Suppressor macrophage treated with lipopolysaccharide for 1 hour (primary cell): ENCODE data around the gene MMS22L.

ENCODE experiments used
- DNase-seq, 3 donors: peaks; one replicate each; pipeline ENCODE4 v3.0.0-alpha.2; 2020 to 2022

MMS22L gene

DNA sequence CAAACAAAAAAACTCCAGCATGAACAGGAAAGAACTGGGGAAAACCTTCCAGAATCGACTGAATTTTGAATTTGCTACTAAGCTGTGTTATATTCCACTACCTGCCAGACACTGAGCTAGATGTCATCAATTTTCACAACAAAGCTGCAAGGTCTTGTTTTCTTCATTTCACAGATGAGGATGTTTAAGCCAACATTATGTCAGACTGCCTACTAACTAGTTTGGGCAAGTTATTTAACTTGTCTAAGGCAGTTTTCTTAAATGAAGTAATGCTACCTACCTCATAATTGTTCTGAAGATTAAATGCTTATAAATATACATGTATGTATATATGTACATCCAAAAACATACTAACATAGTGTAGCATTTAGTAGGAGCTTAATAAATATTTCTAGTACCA, 144.4 kb downstream of the MMS22L start:
- no peak for DNase-seq

DNA sequence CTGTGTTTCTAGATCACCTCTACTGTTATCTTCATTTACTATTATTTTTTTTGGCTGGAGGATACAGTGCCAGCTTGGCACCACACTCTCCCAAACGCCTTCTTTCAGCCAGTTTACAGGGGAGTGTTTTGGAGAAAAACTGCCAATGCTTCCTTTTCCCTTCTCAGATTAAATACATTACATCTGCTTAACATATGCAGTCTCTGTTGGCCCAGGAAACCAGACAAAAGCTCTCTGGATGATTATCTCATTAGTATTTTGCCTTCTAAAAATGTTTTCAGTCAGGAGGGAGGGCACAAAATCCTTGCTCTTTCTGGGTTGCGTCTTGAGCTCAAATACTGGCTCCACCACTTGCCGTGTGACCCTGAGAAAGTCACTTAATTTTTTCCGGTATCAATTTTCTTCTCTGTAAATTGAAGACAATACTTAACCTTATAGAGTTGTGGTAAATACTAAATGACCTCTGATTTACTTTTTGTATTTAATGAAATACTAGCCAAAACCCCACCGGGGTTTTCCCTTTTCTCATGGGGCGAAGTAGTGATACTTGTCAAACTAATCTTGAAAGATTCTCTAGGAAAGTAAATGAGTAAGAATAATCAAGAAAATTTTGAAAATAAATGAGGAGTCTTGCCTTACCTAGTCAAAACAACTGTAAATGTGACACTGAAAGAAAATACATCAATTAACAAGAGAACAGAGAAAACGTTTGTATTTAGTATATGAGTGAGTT, 146.2 kb downstream of the MMS22L start:
- no peak for DNase-seq

DNA sequence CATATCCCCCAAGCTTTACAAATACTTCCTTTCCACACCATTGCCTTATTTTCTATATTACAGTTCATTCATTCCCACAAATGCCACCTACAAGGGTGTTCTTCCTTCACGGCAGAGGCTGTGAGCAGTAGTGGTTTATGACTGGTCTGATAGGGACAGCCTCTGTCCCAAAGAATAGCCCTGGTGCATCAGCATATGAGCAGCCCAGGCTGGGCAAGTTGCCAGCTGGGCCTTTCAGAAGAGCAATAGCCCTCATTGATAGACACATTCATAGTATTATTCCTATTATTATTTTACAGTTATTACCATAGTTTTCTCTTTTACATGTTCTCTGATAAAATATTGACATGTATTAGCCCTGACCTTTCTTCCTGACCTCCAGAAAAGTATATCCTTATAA, 149.9 kb downstream of the MMS22L start:
- DNase-seq: no peak

DNA sequence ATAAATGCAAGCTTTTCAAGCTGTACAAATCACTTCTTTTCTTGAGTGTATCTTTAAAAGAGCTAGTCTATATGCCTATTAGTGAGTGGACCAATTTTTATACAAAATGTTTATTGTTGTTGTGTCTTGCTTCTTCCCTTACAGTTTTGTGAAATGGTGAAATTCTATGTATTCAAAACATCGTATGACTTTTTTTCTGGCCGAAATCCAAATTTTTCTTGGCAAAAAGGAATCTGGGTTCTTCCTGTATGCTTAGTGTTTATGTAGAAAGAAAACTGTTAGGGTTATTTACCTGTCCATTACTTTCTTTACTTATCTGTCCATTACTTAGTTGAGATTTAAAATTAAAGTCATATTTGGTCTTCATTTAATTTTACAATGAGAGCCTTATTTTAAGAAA, 153.9 kb downstream of the MMS22L start:
- DNase-seq: no peak

DNA sequence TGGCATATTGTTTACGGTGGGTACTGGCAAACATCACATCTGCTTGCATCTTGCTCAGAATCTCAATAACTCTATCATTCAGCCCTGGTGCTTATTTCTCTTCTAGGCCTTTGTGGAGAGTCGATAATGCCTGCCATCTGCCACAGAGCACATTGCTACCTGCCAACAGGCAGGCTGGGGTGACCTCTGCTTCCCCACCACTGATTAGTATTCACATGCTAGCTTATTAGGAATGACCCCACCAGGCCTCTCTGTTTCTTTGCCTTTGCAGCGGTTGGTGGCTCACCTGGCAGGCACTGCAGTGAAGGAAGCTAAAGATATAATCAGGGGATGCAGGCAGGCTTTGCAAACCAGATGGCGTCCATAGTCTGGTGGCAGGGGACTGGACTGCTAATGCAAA, 154.5 kb downstream of the MMS22L start:
- no peak for DNase-seq

DNA sequence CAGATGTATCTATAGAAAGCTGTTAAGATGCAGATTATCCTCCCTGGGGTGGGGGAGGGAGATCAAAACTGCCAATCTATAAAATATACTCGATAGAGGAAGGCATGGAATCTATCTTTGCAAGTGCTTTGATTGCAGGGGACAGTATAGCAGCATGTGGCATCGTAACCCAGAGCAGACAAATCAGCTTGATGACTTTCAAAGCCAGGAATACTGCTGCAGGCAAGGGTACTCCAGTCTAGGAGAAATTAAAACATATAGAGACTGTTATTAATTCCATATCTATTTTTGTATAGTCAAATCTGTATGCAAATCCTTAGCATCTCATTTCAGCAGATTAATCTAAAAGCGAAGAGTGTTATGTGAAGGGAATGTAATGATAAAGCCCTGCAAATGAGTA, 159.4 kb downstream of the MMS22L start:
- no peak for DNase-seq

DNA sequence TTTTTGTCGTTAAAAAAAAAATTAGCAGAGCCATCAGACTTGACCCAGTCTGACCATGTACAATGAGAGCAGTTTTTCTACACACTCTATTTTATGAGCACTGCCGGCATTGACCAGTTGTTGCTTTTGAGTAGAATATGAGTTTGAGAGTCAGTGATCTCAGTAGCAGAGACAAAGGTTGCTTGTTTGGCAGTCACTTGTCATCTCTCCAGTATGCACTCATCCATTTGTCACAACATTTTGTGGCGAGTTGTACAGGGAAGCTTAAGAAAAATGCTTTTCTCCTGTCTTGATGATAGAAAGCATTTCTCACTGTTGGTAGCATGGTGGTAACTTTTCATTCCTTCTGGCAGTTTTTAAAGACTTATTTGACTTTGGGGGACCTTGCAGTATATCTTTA, 159.9 kb downstream of the MMS22L start:
- no peak for DNase-seq

DNA sequence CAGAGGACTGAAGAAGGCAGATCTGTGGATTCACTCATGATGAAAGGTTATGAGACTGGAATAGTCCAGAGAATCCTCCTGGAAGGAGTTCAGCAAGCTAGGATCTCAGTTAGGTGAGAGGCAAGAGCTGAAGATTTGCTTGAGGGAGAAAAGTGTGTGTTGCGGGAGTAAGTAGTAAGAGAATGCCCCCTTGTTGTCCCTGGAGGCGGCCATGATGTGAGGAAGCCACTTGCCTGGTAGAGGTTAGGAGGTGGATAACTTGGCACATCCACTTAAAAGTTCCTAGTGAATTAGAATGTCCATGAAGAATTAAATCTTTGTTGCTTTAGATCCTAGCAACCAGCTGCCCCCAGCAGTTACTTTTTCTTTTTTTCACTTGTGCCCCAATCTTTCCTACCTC, 162.5 kb downstream of the MMS22L start:
- no peak for DNase-seq

DNA sequence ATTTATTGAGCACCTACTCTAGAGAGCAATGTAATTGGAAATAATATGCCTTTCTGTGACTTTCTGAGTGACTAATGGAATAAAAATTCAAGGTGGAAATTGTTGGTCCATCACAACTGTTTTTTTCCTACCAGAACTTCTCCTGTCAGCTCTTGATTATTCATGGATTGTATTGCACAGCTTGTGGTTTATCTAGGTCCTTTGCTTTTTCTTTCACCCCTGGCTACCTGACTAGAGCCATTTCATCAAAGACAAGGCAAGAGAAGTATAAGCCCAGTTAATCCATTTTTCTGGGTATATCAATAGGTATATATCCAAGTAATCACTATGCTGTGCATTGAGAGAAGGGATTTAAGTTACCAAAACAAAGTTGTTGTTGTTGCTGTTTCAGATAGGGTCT, 168.4 kb downstream of the MMS22L start:
- DNase-seq: no peak

DNA sequence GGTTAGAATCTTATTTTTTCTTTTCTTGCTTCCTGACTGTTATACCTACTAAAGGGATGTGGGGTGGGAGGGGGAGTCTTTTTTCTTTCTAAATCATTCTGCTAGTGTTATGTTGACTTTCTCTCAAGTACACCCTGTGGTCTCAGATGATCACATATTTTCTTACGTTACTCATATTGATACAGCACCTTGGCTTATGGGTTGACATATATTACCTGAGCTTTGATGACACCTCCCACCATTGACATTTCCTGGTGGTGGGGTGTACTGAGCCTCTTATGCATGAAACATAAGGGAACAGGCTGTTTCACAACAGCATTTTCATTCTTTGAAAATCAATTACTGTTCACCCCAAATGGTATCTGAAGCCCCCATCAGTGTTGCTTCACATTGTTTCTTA, 169.8 kb downstream of the MMS22L start:
- no peak for DNase-seq

DNA sequence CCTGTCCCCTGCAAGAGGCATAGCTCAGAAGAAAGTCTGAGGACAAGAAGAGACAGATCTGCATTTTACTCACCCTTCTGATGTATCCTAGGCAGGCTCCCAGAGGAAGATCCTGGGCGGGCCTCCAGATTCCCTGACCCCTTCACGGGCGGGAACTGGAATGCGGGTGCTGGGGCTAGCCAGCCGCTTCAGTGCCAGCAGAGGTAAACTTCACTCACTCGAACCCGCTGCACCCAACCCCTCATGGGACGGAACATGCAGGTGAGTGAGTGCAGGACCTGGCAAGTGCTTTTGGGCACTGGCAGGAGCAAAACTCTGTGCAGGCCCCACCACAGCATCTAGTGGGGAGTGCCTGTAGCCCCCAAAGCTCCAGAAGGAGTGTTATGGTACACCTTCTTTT, 171.8 kb downstream of the MMS22L start:
- DNase-seq: no peak

DNA sequence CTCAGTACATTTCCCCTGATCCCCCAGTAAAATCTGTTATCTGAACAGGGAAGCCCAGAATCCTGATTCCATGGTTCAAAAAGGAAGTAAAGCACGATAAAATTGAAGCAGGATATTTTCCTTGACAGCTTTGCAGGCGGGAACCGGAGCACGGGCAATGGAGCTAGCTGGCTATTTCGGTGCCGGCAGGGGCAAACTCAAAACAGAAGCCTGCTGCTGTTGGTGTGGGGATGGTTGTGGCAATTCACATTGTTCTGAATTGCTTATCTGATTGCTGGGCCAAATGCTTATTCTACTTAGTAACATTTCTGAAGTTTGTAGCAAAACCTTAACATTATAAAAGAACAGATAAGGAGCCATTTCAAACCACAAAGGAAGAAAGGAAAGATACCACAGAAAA, 172.4 kb downstream of the MMS22L start:
- DNase-seq: no peak

DNA sequence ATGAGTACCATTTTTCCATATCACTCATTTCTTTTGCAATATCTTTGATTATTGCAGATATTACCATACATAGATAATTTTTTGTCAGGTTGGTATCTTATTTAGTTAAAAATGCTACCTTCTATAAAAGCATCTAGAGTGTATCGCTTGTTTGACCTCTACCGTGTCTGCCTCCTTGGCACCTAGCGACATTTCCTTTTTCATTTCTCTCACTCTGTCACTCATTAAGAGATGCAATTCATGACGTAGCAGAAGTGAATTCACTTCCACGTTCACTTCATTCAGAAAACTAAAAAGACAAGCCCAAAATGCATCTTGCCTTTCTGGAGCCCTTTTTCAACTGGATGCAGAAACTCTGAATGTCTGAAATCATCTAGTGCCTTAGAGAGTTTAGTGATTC, 172.9 kb downstream of the MMS22L start:
- DNase-seq: no peak

DNA sequence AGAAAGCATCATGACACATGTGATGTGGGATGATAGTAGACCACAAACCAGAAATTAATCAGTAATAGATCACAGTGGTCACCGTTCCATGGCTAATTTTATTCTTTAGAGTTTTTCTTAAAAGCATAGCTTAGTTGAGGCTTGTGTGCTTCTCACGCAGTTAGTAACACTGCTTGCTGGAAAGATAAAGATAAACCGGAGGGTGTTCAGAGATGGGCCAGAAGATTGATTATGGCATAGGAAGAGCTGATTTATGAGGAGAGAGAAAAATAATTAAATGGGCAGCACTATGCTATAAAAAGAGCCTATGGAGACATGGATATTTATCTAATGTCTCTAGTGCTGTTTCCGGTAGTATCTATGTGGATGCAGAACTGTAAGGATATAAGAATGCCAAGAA, 173.6 kb downstream of the MMS22L start:
- no peak for DNase-seq

DNA sequence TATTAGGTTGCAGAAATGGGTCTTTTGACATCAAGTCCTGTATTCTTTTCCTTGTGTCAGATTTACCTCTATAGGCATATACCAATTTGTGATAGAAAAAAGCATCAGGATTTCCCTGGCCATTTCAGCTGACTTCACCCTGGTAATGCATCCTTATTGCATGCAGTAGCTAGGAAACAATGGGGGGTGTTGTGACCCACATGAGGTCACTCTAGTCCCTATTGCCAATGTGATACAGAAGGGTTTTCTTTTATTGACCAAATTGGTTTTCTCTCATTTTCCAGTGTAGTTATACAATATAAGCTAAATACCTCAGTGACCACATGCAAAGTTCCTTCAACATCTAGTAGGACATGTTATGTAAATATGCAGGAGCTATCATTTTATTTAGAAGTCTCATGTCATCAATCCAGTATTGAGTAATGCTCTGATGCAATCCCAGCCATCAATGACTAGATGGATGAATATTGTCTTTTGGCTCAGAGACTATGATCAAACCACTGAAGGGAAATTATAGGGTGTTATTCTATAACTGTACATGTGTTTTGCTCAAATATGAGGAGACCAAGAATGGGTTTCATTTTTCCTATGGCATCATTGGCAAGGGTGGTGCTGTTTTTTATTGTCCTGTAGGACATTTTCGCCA, 180.7 kb downstream of the MMS22L start:
- DNase-seq: no peak

DNA sequence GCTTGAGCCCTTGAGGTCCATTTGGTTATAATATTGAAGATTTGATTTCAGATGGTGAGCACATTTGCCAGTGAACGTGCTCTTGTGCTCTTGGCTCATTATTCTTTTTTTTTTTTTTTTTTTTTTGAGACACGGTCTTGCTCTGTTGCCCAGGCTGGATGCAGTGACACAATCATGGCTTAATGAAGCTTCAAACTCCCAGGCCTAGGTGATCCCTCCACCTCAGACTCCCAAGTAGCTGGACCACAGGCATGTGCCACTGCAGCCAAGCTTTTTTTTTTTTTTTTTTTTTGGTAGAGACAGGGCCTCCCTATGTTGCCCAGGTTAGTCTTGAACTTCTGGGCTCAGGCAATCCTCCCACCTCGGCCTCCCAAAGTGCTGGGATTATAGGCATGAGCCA, 182.3 kb downstream of the MMS22L start:
- DNase-seq: no peak

DNA sequence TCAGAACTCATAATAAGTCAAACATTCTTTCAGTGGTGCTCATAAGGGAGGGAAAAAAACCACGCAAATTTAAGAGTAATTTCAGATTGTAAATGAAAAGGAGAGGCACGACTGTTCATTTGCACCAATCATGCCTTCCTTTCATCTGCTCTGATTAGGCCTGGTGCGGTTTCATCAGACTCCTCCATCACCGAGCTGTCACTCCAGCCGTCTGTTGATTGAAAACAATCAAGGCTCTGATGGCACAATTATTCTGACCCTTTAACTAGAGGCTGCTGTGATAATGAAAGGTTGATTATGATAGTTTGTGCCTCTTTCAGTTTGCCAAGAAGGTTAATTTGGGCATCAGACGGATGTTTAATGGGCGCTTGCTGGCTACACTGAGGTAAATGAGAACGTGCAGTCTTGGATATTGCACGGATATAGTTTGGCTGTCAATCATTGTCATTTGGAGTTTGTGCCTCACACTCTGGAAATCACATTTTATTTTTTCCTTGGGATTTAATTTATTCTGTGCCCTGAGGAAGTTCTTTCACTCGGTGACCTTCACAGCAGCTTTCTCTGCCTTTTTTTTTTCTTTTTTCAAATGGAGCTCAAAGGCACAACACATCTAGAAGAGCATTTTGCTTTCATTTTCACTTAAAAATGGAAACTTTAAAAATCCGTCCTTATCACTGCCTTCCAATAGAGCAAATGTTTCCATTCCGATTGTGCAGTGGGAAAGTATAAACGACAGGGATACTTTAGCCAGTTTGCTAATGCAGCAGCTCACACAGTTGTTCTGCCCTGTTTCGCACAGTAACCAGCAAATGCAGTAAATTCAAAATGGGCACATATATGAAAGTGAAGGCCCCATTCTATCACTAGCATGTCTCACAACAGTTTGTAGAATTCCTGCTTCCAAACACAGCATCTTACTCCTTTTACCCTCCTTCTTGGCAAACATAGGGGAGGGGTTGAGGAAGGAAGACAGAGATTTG, 185.7 kb downstream of the MMS22L start:
- DNase-seq: no peak

DNA sequence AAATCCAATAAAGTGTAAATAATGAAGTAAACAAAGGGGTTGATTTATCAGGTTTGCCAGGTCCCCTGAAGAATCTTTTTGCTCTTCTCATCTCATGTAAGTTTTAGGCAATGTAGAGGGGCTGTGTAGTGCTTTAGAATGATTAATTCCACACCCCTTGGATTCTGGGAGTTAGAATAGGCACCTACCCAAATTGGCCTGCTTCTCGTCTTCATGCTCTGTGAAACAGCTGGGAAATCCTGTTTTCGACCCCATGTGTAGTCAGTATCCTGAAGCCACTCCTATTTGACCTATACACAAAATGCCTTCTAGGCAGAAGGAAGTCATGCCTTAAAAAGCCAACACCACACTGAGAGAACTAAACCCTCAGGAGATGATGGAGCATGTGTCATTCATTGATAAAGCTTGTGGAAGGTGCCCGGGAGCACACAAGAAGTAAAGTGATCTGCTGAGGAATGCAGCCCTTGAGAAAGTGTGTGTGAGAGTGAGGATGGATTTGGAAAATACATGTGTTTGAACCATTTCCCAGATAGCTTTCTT, 187.6 kb downstream of the MMS22L start:
- DNase-seq: no peak

DNA sequence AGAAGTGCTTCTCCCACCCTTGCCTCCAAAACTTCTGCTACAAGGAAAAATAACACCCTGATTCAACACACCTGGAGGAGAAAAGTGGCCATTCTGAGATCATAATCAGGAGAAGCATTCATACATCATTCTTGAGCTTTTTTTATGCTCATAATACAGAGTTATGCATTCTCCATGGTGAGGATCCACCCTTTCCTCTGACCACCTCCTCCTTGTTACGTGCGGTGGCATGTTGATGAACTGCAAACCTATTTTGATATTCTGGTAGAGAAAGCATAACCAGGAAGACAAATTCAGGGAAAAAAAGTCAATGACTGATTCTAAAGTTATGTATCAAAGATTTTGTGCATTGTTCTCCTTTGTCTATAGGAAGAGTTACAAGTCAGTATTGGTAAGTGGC, 188.6 kb downstream of the MMS22L start:
- DNase-seq: no peak

DNA sequence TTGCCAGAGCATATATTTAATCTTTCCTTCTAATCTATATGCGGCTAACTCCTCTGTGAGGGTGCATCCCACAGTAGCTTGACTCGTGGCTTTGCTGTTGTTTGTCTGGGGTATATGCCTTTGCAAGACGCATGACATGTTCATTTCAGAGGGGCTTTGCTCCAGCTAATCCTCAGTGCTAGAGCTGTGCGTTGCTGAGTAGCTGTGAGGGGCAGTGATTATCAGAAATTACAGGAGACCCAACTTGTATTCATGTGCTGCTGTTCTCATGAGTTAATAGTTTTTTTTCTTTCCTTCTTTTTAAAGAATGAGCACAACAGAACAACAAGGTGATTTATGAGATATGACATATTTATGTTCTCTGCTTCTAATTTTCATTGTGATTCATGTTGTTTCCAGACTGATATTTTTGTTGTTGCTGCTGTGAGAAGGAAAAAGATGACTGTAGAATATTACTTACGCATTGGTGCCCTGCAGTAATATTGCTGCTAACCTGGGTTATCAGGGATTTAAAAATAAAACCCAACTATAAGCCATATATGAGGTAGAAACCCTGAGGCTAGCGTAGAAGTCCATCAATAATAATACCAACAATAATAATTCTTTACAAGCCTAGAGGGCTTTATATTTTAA, 190.2 kb downstream of the MMS22L start:
- DNase-seq: no peak
